HEK293T (cell line): Measurements from ENCODE around the gene GNLY.

Experiments
- FOXA1 ChIP-seq: fragments of 450-650 bp; IDR thresholded peaks from 2 replicates; pipeline ENCODE4 v1.6.1; 2016; ENCODE audit warnings: mild to moderate bottlenecking
- FOXM1 ChIP-seq: fragments of 450-650 bp; IDR thresholded peaks from 2 replicates; pipeline ENCODE4 v1.6.1; 2017; ENCODE audit warnings: mild to moderate bottlenecking, borderline replicate concordance
- HDGF ChIP-seq: fragments of 450-650 bp; IDR thresholded peaks from 2 replicates; pipeline ENCODE4 v1.6.1; 2017; ENCODE audit warnings: antibody characterized with exemption, borderline replicate concordance
- SP1 ChIP-seq: fragments of 450-650 bp; IDR thresholded peaks from 2 replicates; pipeline ENCODE4 v1.6.1; 2017
- SUZ12 ChIP-seq: fragments of 450-650 bp; IDR thresholded peaks from 2 replicates; pipeline ENCODE4 v1.6.1; 2016; ENCODE audit warnings: mild to moderate bottlenecking
- TF ChIP-seq, protein P1 (sequence below): fragments of 450-650 bp; IDR thresholded peaks from 2 replicates; pipeline ENCODE4 v1.6.1; 2016

DNA sequence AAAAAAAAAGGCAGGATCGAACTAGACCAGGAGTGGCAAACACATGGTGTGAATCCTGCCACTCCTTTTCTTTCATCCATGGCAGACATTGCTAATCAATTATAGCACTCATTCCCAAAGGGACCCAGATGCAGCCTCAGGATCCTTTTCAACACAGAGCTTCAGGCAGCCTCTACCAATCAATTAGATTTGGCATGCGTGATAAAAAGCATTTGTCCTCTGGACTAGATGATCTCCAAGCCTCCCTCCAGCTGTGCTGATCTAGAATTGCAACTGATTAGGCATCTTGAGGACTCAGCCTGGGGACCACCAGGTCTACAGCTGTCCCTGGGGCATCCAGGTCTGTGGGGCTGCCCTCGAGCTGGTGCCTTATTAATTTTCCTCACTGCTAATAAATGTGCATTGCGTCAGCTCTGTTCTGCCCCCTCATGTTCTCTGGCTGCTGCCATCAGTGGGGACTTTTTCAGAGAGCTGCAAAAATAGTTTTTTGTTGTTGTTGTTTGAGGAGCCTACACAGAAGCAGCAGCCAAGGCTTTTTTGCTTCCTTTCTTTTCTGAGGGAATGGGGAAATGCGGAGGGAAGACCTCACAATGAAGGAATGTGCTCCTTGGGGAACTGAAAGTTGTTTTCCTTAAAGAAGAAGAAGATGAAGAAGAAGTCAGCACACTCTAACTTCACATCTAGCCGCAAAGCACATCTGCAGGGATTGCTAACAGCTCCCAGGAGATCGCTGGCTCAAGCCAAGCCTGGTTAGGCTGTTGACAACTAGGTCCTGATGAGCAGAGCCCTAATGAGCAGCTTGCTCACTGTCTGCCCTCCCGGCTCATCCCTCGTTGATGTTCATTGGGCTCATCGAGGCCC lies 50.8 kb downstream of the GNLY start:
- no peak for TF ChIP-seq SP1
- TF ChIP-seq SUZ12 = no peak
- TF ChIP-seq, protein P1, sequence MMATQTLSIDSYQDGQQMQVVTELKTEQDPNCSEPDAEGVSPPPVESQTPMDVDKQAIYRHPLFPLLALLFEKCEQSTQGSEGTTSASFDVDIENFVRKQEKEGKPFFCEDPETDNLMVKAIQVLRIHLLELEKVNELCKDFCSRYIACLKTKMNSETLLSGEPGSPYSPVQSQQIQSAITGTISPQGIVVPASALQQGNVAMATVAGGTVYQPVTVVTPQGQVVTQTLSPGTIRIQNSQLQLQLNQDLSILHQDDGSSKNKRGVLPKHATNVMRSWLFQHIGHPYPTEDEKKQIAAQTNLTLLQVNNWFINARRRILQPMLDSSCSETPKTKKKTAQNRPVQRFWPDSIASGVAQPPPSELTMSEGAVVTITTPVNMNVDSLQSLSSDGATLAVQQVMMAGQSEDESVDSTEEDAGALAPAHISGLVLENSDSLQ = no peak
- TF ChIP-seq FOXA1 = no peak
- no peak for TF ChIP-seq HDGF
- TF ChIP-seq FOXM1 = no peak
